ENCODE data around the gene FLOT2.
"Not testable (repeated sequence)": the region's sequence is repeated elsewhere in the genome, so short reads cannot be mapped to it uniquely, and the experiment has no call there.

FLOT2 gene

GRCh38 chr17:28896884-28897768 lies at the start of gene FLOT2:
Gene FLOT2, minus strand, starts transcription at chr17:28897733. Its CDS starts 159 bp downstream, at chr17:28897574.
- Mint-ChIP-seq H3K27ac (peak within 1 kb of the TSS; percentile 96), H3K4me3 (peak within 1 kb of the TSS; percentile 95), H3K4me1 (ENCODE audit: low read depth) (peaks cover 76% of the 10 kb centered on the region), H3K9me3 (no peaks in the 10 kb centered on the region), H3K36me3 (ENCODE audit: low read depth) (peaks cover 65% of the 10 kb centered on the region), H3K27me3 (no peaks in the 10 kb centered on the region)
- DNase-seq: peak; percentile 82

- H3K9me3 Mint-ChIP-seq: no peaks in the 10 kb centered on the region
- peak overlapping the region; percentile 96 for H3K27ac Mint-ChIP-seq
- peaks cover 83% of the 10 kb centered on the region for H3K36me3 Mint-ChIP-seq (ENCODE audit: low read depth)
- H3K4me1 Mint-ChIP-seq (ENCODE audit: low read depth): peaks cover 69% of the 10 kb centered on the region
- peak overlapping the region; percentile 48 for H3K4me3 Mint-ChIP-seq
- DNase-seq: no peak
- no peaks in the 10 kb centered on the region for H3K27me3 Mint-ChIP-seq
Observed at GRCh38 chr17:28946239-28946638, 48.7 kb upstream of the FLOT2 start.

GRCh38 chr17:28944862-28945741 lies 47.6 kb upstream of the FLOT2 start:
- Mint-ChIP-seq H3K27ac (peak overlapping the region; percentile 96), H3K9me3 (no peaks in the 10 kb centered on the region), H3K36me3 (ENCODE audit: low read depth) (peaks cover 89% of the 10 kb centered on the region), H3K27me3 (no peaks in the 10 kb centered on the region), H3K4me1 (ENCODE audit: low read depth) (peaks cover 80% of the 10 kb centered on the region), H3K4me3 (peak overlapping the region; percentile 48)
- no peak for DNase-seq

- H3K4me3 Mint-ChIP-seq: no peak overlapping the region
- H3K27me3 Mint-ChIP-seq: no peaks in the 10 kb centered on the region
- peaks cover 92% of the 10 kb centered on the region for H3K36me3 Mint-ChIP-seq (ENCODE audit: low read depth)
- peak overlapping the region; percentile 5 for H3K27ac Mint-ChIP-seq
- no peak for DNase-seq
- H3K4me1 Mint-ChIP-seq (ENCODE audit: low read depth): peaks cover 88% of the 10 kb centered on the region
- H3K9me3 Mint-ChIP-seq: no peaks in the 10 kb centered on the region
Observed at GRCh38 chr17:28944343-28944742, 46.8 kb upstream of the FLOT2 start.

GRCh38 chr17:28942925-28943324 lies 45.4 kb upstream of the FLOT2 start:
- no peak overlapping the region for H3K27ac Mint-ChIP-seq
- no peak overlapping the region for H3K4me3 Mint-ChIP-seq
- peaks cover 93% of the 10 kb centered on the region for H3K4me1 Mint-ChIP-seq (ENCODE audit: low read depth)
- no peak for DNase-seq
- H3K27me3 Mint-ChIP-seq: no peaks in the 10 kb centered on the region
- no peaks in the 10 kb centered on the region for H3K9me3 Mint-ChIP-seq
- H3K36me3 Mint-ChIP-seq (ENCODE audit: low read depth): peaks cover 89% of the 10 kb centered on the region

- no peak for DNase-seq
- peaks cover 88% of the 10 kb centered on the region for H3K36me3 Mint-ChIP-seq (ENCODE audit: low read depth)
- peak overlapping the region; percentile 59 for H3K27ac Mint-ChIP-seq
- H3K9me3 Mint-ChIP-seq: no peaks in the 10 kb centered on the region
- no peak overlapping the region for H3K4me3 Mint-ChIP-seq
- H3K27me3 Mint-ChIP-seq: no peaks in the 10 kb centered on the region
- H3K4me1 Mint-ChIP-seq (ENCODE audit: low read depth): peaks cover 92% of the 10 kb centered on the region
Observed at GRCh38 chr17:28941251-28941650, 43.7 kb upstream of the FLOT2 start.

- Mint-ChIP-seq H3K9me3 (no peaks in the 10 kb centered on the region), H3K4me1 (ENCODE audit: low read depth) (peaks cover 91% of the 10 kb centered on the region), H3K4me3 (no peak overlapping the region), H3K27me3 (no peaks in the 10 kb centered on the region), H3K27ac (peak overlapping the region; percentile 12), H3K36me3 (ENCODE audit: low read depth) (peaks cover 88% of the 10 kb centered on the region)
- no peak for DNase-seq
Observed at GRCh38 chr17:28940675-28941074, 43.1 kb upstream of the FLOT2 start.

- Mint-ChIP-seq H3K9me3 (no peaks in the 10 kb centered on the region), H3K36me3 (ENCODE audit: low read depth) (peaks cover 86% of the 10 kb centered on the region), H3K27me3 (no peaks in the 10 kb centered on the region), H3K27ac (peak overlapping the region; percentile 12), H3K4me3 (no peak overlapping the region), H3K4me1 (ENCODE audit: low read depth) (peaks cover 89% of the 10 kb centered on the region)
- DNase-seq: no peak
Observed at GRCh38 chr17:28940142-28940541, 42.6 kb upstream of the FLOT2 start.

- Mint-ChIP-seq H3K4me3 (no peak overlapping the region), H3K4me1 (ENCODE audit: low read depth) (peaks cover 85% of the 10 kb centered on the region), H3K36me3 (ENCODE audit: low read depth) (peaks cover 82% of the 10 kb centered on the region), H3K27ac (peak overlapping the region; percentile 71), H3K9me3 (no peaks in the 10 kb centered on the region), H3K27me3 (no peaks in the 10 kb centered on the region)
- no peak for DNase-seq
Observed at GRCh38 chr17:28938552-28938951, 41.0 kb upstream of the FLOT2 start.

GRCh38 chr17:28937044-28937729 lies 39.7 kb upstream of the FLOT2 start:
- Mint-ChIP-seq H3K9me3 (no peaks in the 10 kb centered on the region), H3K27ac (no peak overlapping the region), H3K27me3 (no peaks in the 10 kb centered on the region), H3K4me1 (ENCODE audit: low read depth) (peaks cover 89% of the 10 kb centered on the region), H3K36me3 (ENCODE audit: low read depth) (peaks cover 85% of the 10 kb centered on the region), H3K4me3 (no peak overlapping the region)
- DNase-seq: no peak

GRCh38 chr17:28935744-28936460 lies 38.4 kb upstream of the FLOT2 start:
- no peaks in the 10 kb centered on the region for H3K27me3 Mint-ChIP-seq
- peaks cover 83% of the 10 kb centered on the region for H3K4me1 Mint-ChIP-seq (ENCODE audit: low read depth)
- no peak for DNase-seq
- H3K9me3 Mint-ChIP-seq: no peaks in the 10 kb centered on the region
- no peak overlapping the region for H3K4me3 Mint-ChIP-seq
- peaks cover 83% of the 10 kb centered on the region for H3K36me3 Mint-ChIP-seq (ENCODE audit: low read depth)
- peak overlapping the region; percentile 23 for H3K27ac Mint-ChIP-seq

GRCh38 chr17:28934508-28934907 lies 37.0 kb upstream of the FLOT2 start:
- not testable (repeated sequence) for H3K4me3 Mint-ChIP-seq, H3K27ac Mint-ChIP-seq, H3K27me3 Mint-ChIP-seq, DNase-seq, H3K9me3 Mint-ChIP-seq
- peaks cover 82% of the 10 kb centered on the region for H3K36me3 Mint-ChIP-seq (ENCODE audit: low read depth)
- H3K4me1 Mint-ChIP-seq (ENCODE audit: low read depth): peaks cover 83% of the 10 kb centered on the region

- Mint-ChIP-seq H3K36me3 (ENCODE audit: low read depth) (peaks cover 91% of the 10 kb centered on the region), H3K27ac (peak overlapping the region; percentile 34), H3K4me1 (ENCODE audit: low read depth) (peaks cover 80% of the 10 kb centered on the region), H3K27me3 (no peaks in the 10 kb centered on the region), H3K9me3 (peaks cover 16% of the 10 kb centered on the region), H3K4me3 (no peak overlapping the region)
- no peak for DNase-seq
Observed at GRCh38 chr17:28929787-28930186, 32.3 kb upstream of the FLOT2 start.

GRCh38 chr17:28928061-28928460 lies 30.5 kb upstream of the FLOT2 start:
- H3K4me3 Mint-ChIP-seq: no peak overlapping the region

More at GRCh38 chr17:28928061-28928460, 30.5 kb upstream of the FLOT2 start:
- Mint-ChIP-seq H3K9me3 (peaks cover 16% of the 10 kb centered on the region), H3K36me3 (ENCODE audit: low read depth) (peaks cover 93% of the 10 kb centered on the region), H3K4me1 (ENCODE audit: low read depth) (peaks cover 79% of the 10 kb centered on the region), H3K27ac (peak overlapping the region; percentile 86), H3K27me3 (no peaks in the 10 kb centered on the region)
- no peak for DNase-seq
